GM12892 (cell line): ENCODE results near the gene TSPEAR.
"Not testable (repeated sequence)": the region's sequence is repeated elsewhere in the genome, so short reads cannot be mapped to it uniquely, and the experiment has no call there.

ENCODE experiments used
- DNase-seq: peaks from one replicate; pipeline ENCODE4 v3.0.0; 2011; ENCODE audit not compliant: insufficient read length
- FAIRE-seq: peaks from 2 replicates; lab custom pipeline; 2011; peaks lifted over from hg19 to GRCh38; lab: Jason Lieb, UNC
- POLR2A ChIP-seq: IDR thresholded peaks from 2 replicates; pipeline ENCODE4 v1.6.1; 2011; ENCODE audit warnings: low read depth, low read length, control low read depth
- POLR2AphosphoS5 ChIP-seq: IDR thresholded peaks from 2 replicates; pipeline ENCODE4 v1.6.1; 2011; ENCODE audit warnings: low read depth, low read length, control low read depth
- TAF1 ChIP-seq: IDR thresholded peaks from 2 replicates; pipeline ENCODE4 v1.6.1; 2011; ENCODE audit warnings: low read depth, mild to moderate bottlenecking, control low read depth, low read length, borderline replicate concordance

The TSPEAR gene

GRCh38 chr21:44589586-44590305 is 121.6 kb downstream of the TSPEAR start:
- FAIRE-seq (no peak), DNase-seq (no peak)
- TF ChIP-seq POLR2AphosphoS5 (no peak), POLR2A (no peak), TAF1 (no peak)

GRCh38 chr21:44589094-44589493 is 122.3 kb downstream of the TSPEAR start:
- DNase-seq (no peak), FAIRE-seq (no peak)
- no peak for TF ChIP-seq POLR2A
- no peak for TF ChIP-seq TAF1
- TF ChIP-seq POLR2AphosphoS5, result no peak

- DNase-seq (no peak), FAIRE-seq (no peak)
- TF ChIP-seq POLR2AphosphoS5, result no peak
- TF ChIP-seq TAF1, result no peak
- TF ChIP-seq POLR2A, result no peak
Observed at GRCh38 chr21:44585892-44586291, 125.5 kb downstream of the TSPEAR start.

- DNase-seq, result no peak
- FAIRE-seq, result no peak
- TF ChIP-seq TAF1, result no peak
- TF ChIP-seq POLR2A, result no peak
- TF ChIP-seq POLR2AphosphoS5, result no peak
Observed at GRCh38 chr21:44583800-44584147, 127.6 kb downstream of the TSPEAR start.

GRCh38 chr21:44583089-44583799 is 128.1 kb downstream of the TSPEAR start:
- FAIRE-seq, result no peak
- TF ChIP-seq TAF1, result no peak
- TF ChIP-seq POLR2AphosphoS5, result no peak
- no peak for TF ChIP-seq POLR2A
- no peak for DNase-seq

- no peak for DNase-seq
- FAIRE-seq, result no peak
- TF ChIP-seq TAF1 (no peak), POLR2A (no peak), POLR2AphosphoS5 (no peak)
Observed at GRCh38 chr21:44582055-44582454, 129.3 kb downstream of the TSPEAR start.

GRCh38 chr21:44581158-44581557 is 130.2 kb downstream of the TSPEAR start:
- DNase-seq (no peak), FAIRE-seq (no peak)
- TF ChIP-seq POLR2A (no peak), POLR2AphosphoS5 (no peak), TAF1 (no peak)

- DNase-seq, FAIRE-seq: not testable (repeated sequence)
Observed at GRCh38 chr21:44580231-44580821, 131.0 kb downstream of the TSPEAR start, which contains the start of gene KRTAP10-5. KRTAP10-5 (minus strand) TSS chr21:44580604; CDS start chr21:44580578, 26 bp downstream.

GRCh38 chr21:44579833-44580144 is 131.6 kb downstream of the TSPEAR start:
- no peak for DNase-seq
- FAIRE-seq, result no peak
- TF ChIP-seq TAF1, result no peak
- TF ChIP-seq POLR2AphosphoS5, result no peak
- TF ChIP-seq POLR2A, result no peak

- TF ChIP-seq POLR2AphosphoS5 (no peak), POLR2A (no peak), TAF1 (no peak)
- FAIRE-seq, result no peak
- no peak for DNase-seq
Observed at GRCh38 chr21:44579056-44579832, 132.1 kb downstream of the TSPEAR start.

- no peak for DNase-seq
- TF ChIP-seq POLR2A, result no peak
- TF ChIP-seq POLR2AphosphoS5, result no peak
- TF ChIP-seq TAF1, result no peak
- no peak for FAIRE-seq
Observed at GRCh38 chr21:44578371-44579055, 132.9 kb downstream of the TSPEAR start.
